Measurements from ENCODE around the gene RAB37. TPM values are rescaled to one million over a fixed set of nuclear protein-coding genes. Genes with fewer than 3 reads are reported as not detected.

The RAB37 gene
- total and polyA plus RNA-seq, 4 experiments from 2014 or later, result 23.2 to 52.3 (median 36.8) TPM

GRCh38 chr17:74748529-74749278 lies 11.6 kb downstream of the RAB37 start, which contains the start of gene NHERF1:
Gene NHERF1, plus strand, starts transcription at chr17:74748628. Its CDS starts 219 bp downstream, at chr17:74748847.
- intact Hi-C loops (cut with micrococcal nuclease), result loop anchor here (1.0 kb wide), 3 partner anchors 22 to 125 kb away; partner anchors contain the start of gene NAT9
- no peaks in the 10 kb centered on the region for H3K27me3 ChIP-seq (ENCODE audit: insufficient read depth, low read length)
- Mint-ChIP-seq H3K36me3 (peaks cover 24 to 39% of the 10 kb centered on the region in 2 donors), H3K4me3 (peak within 1 kb of the TSS; percentile 90 to 99 (median 98)), H3K27me3 (no peaks in the 10 kb centered on the region), H3K27ac (peak within 1 kb of the TSS; percentile 88 to 98 (median 94)), H3K4me1 (peaks cover 43 to 81% (median 60%) of the 10 kb centered on the region in 4 donors), H3K9me3 (no peaks in the 10 kb centered on the region)
- H3K9me3 ChIP-seq (ENCODE audit: control insufficient read depth in 1 of 2, low read length in 2 of 2), result no peaks in the 10 kb centered on the region
- H3K4me3 ChIP-seq (ENCODE audit: low read length in 2 of 2), result peak within 1 kb of the TSS; percentile 64 to 92
- H3K4me1 ChIP-seq (ENCODE audit: insufficient read depth, low read length), result peaks cover 73% of the 10 kb centered on the region
- H3K36me3 ChIP-seq (ENCODE audit: insufficient read depth, low read length), result no peaks in the 10 kb centered on the region
- POLR2A ChIA-PET (ENCODE audit: partially characterized antibody), result interaction anchor here (1.4 to 20.4 kb wide), 8 partner anchors 7 to 124 kb away, joined by 3 to 489 read pairs (median 27); partner anchors contain the start of genes FDXR, NAT9 and RAB37
- peak within 1 kb of the TSS; percentile 80 for H3K27ac ChIP-seq (ENCODE audit: low read depth, low read length)
- DNase-seq, result peak; percentile 61 to 96 (median 94)
- CTCF ChIA-PET (ENCODE audit: partially characterized antibody), result interaction anchor here (0.9 to 8.8 kb wide), 12 partner anchors 10 to 125 kb away, joined by 3 to 144 read pairs (median 14); partner anchors contain the start of genes FDXR, NAT9 and RAB37

- H3K27ac Mint-ChIP-seq, result peak overlapping the region; percentile 88 to 98 (median 94)
- peak overlapping the region; percentile 90 to 99 (median 98) for H3K4me3 Mint-ChIP-seq
- intact Hi-C loops (cut with micrococcal nuclease), result no loop called here
- no peaks in the 10 kb centered on the region for H3K9me3 Mint-ChIP-seq
- peaks cover 38 to 81% (median 56%) of the 10 kb centered on the region in 4 donors for H3K4me1 Mint-ChIP-seq
- ChIA-PET POLR2A (ENCODE audit: partially characterized antibody) (interaction anchor here (1.0 to 20.4 kb wide), 11 partner anchors 8 to 124 kb away, joined by 3 to 489 read pairs (median 6); partner anchors contain the start of genes FDXR, NAT9 and RAB37), CTCF (ENCODE audit: partially characterized antibody) (interaction anchor here (0.6 to 8.8 kb wide), 15 partner anchors 8 to 170 kb away, joined by 3 to 115 read pairs (median 8); partner anchors contain the start of genes FDXR, NAT9 and RAB37)
- H3K27ac ChIP-seq (ENCODE audit: low read depth, low read length), result peak overlapping the region; percentile 80
- H3K4me1 ChIP-seq (ENCODE audit: insufficient read depth, low read length), result peaks cover 73% of the 10 kb centered on the region
- DNase-seq, result peak in 2 of 5 donors; percentile 40 to 69
- peaks cover 24 to 42% of the 10 kb centered on the region in 2 donors for H3K36me3 Mint-ChIP-seq
- no peaks in the 10 kb centered on the region for H3K36me3 ChIP-seq (ENCODE audit: insufficient read depth, low read length)
- H3K4me3 ChIP-seq (ENCODE audit: low read length in 2 of 2), result peak overlapping the region; percentile 64 to 92
- no peaks in the 10 kb centered on the region for H3K9me3 ChIP-seq (ENCODE audit: control insufficient read depth in 1 of 2, low read length in 2 of 2)
- no peaks in the 10 kb centered on the region for H3K27me3 Mint-ChIP-seq
- no peaks in the 10 kb centered on the region for H3K27me3 ChIP-seq (ENCODE audit: insufficient read depth, low read length)
These were observed 12.4 kb downstream of the RAB37 start for GRCh38 chr17:74749279-74750038.

GRCh38 chr17:74750039-74750326 lies 12.9 kb downstream of the RAB37 start:
- ChIA-PET CTCF (ENCODE audit: partially characterized antibody) (interaction anchor here (0.6 to 8.8 kb wide), 13 partner anchors 8 to 170 kb away, joined by 3 to 115 read pairs (median 12); partner anchors contain the start of genes NAT9 and RAB37), POLR2A (ENCODE audit: partially characterized antibody) (interaction anchor here (1.0 to 20.4 kb wide), 12 partner anchors 8 to 123 kb away, joined by 3 to 489 read pairs (median 6); partner anchors contain the start of genes FDXR, NAT9 and RAB37)
- no peaks in the 10 kb centered on the region for H3K27me3 Mint-ChIP-seq
- DNase-seq, result no peak
- H3K36me3 Mint-ChIP-seq, result peaks cover 26 to 46% of the 10 kb centered on the region in 2 donors
- Histone ChIP-seq H3K36me3 (ENCODE audit: insufficient read depth, low read length) (no peaks in the 10 kb centered on the region), H3K27ac (ENCODE audit: low read depth, low read length) (peak overlapping the region; percentile 80), H3K27me3 (ENCODE audit: insufficient read depth, low read length) (no peaks in the 10 kb centered on the region), H3K4me3 (ENCODE audit: low read length in 2 of 2) (peak overlapping the region; percentile 64 to 92), H3K4me1 (ENCODE audit: insufficient read depth, low read length) (peaks cover 73% of the 10 kb centered on the region), H3K9me3 (ENCODE audit: control insufficient read depth in 1 of 2, low read length in 2 of 2) (no peaks in the 10 kb centered on the region)
- H3K9me3 Mint-ChIP-seq, result no peaks in the 10 kb centered on the region
- intact Hi-C loops (cut with micrococcal nuclease), result no loop called here
- peaks cover 38 to 81% (median 56%) of the 10 kb centered on the region in 4 donors for H3K4me1 Mint-ChIP-seq
- peak overlapping the region; percentile 88 to 98 (median 94) for H3K27ac Mint-ChIP-seq
- H3K4me3 Mint-ChIP-seq, result peak overlapping the region; percentile 90 to 99 (median 98)

- CTCF ChIA-PET (ENCODE audit: partially characterized antibody), result interaction anchor here (0.6 to 8.8 kb wide), 12 partner anchors 9 to 169 kb away, joined by 3 to 115 read pairs (median 14); partner anchors contain the start of genes NAT9 and RAB37
- POLR2A ChIA-PET (ENCODE audit: partially characterized antibody), result interaction anchor here (1.0 to 20.4 kb wide), 14 partner anchors 9 to 123 kb away, joined by 3 to 489 read pairs (median 6); partner anchors contain the start of genes FDXR, NAT9 and RAB37
- intact Hi-C loops (cut with micrococcal nuclease), result loop anchor here (1.0 kb wide), 1 partner anchor 9 kb away; no protein-coding TSS in a partner anchor
- Histone ChIP-seq H3K4me1 (ENCODE audit: insufficient read depth, low read length) (peaks cover 73% of the 10 kb centered on the region), H3K9me3 (ENCODE audit: control insufficient read depth in 1 of 2, low read length in 2 of 2) (no peaks in the 10 kb centered on the region), H3K36me3 (ENCODE audit: insufficient read depth, low read length) (no peaks in the 10 kb centered on the region), H3K4me3 (ENCODE audit: low read length in 2 of 2) (peak overlapping the region; percentile 64 to 92), H3K27me3 (ENCODE audit: insufficient read depth, low read length) (no peaks in the 10 kb centered on the region), H3K27ac (ENCODE audit: low read depth, low read length) (peak overlapping the region; percentile 80)
- Mint-ChIP-seq H3K27me3 (no peaks in the 10 kb centered on the region), H3K27ac (peak overlapping the region; percentile 88 to 98 (median 95)), H3K4me1 (peaks cover 43 to 85% (median 61%) of the 10 kb centered on the region in 4 donors), H3K4me3 (peak overlapping the region; percentile 90 to 99 (median 98)), H3K9me3 (no peaks in the 10 kb centered on the region), H3K36me3 (peaks cover 30 to 51% of the 10 kb centered on the region in 2 donors)
- DNase-seq, result peak in 1 of 5 donors; percentile 39
These were observed 13.4 kb downstream of the RAB37 start for GRCh38 chr17:74750327-74751069.

- H3K4me1 Mint-ChIP-seq, result peaks cover 40 to 82% (median 58%) of the 10 kb centered on the region in 4 donors
- no peak overlapping the region for H3K4me3 ChIP-seq (ENCODE audit: low read length in 2 of 2)
- no peaks in the 10 kb centered on the region for H3K9me3 ChIP-seq (ENCODE audit: control insufficient read depth in 1 of 2, low read length in 2 of 2)
- no peaks in the 10 kb centered on the region for H3K27me3 ChIP-seq (ENCODE audit: insufficient read depth, low read length)
- DNase-seq, result no peak
- H3K36me3 Mint-ChIP-seq, result peaks cover 30 to 52% of the 10 kb centered on the region in 2 donors
- peaks cover 5% of the 10 kb centered on the region for H3K36me3 ChIP-seq (ENCODE audit: insufficient read depth, low read length)
- H3K27me3 Mint-ChIP-seq, result no peaks in the 10 kb centered on the region
- intact Hi-C loops (cut with micrococcal nuclease), result no loop called here
- no peaks in the 10 kb centered on the region for H3K9me3 Mint-ChIP-seq
- ChIA-PET POLR2A (ENCODE audit: partially characterized antibody) (interaction anchor here (1.2 to 20.4 kb wide), 6 partner anchors 8 to 22 kb away, joined by 3 to 489 read pairs (median 102); partner anchors contain the start of genes NAT9 and RAB37), CTCF (ENCODE audit: partially characterized antibody) (interaction anchor here (1.1 to 9.4 kb wide), 5 partner anchors 6 to 95 kb away, joined by 7 to 128 read pairs (median 31); partner anchors contain the start of gene NAT9)
- H3K27ac ChIP-seq (ENCODE audit: low read depth, low read length), result peak overlapping the region; percentile 16
- peak overlapping the region; percentile 88 to 97 (median 94) for H3K27ac Mint-ChIP-seq
- H3K4me3 Mint-ChIP-seq, result peak overlapping the region; percentile 90 to 99 (median 98)
- H3K4me1 ChIP-seq (ENCODE audit: insufficient read depth, low read length), result peaks cover 73% of the 10 kb centered on the region
These were observed 15.4 kb downstream of the RAB37 start for GRCh38 chr17:74752415-74752814.

- peak overlapping the region; percentile 82 to 97 (median 92) for H3K27ac Mint-ChIP-seq
- peak overlapping the region; percentile 90 to 99 (median 98) for H3K4me3 Mint-ChIP-seq
- Histone ChIP-seq H3K4me3 (ENCODE audit: low read length in 2 of 2) (no peak overlapping the region), H3K27ac (ENCODE audit: low read depth, low read length) (peak overlapping the region; percentile 16), H3K36me3 (ENCODE audit: insufficient read depth, low read length) (peaks cover 9% of the 10 kb centered on the region), H3K4me1 (ENCODE audit: insufficient read depth, low read length) (peaks cover 73% of the 10 kb centered on the region), H3K27me3 (ENCODE audit: insufficient read depth, low read length) (no peaks in the 10 kb centered on the region), H3K9me3 (ENCODE audit: control insufficient read depth in 1 of 2, low read length in 2 of 2) (no peaks in the 10 kb centered on the region)
- intact Hi-C loops (cut with micrococcal nuclease), result no loop called here
- ChIA-PET POLR2A (ENCODE audit: partially characterized antibody) (interaction anchor here (0.8 to 20.4 kb wide), 6 partner anchors 8 to 21 kb away, joined by 3 to 489 read pairs (median 85); partner anchors contain the start of genes NAT9 and RAB37), CTCF (ENCODE audit: partially characterized antibody) (interaction anchor here (0.7 to 9.4 kb wide), 7 partner anchors 7 to 38 kb away, joined by 4 to 128 read pairs (median 31); partner anchors contain the start of genes NAT9 and RAB37)
- H3K36me3 Mint-ChIP-seq, result peaks cover 30 to 52% of the 10 kb centered on the region in 2 donors
- H3K9me3 Mint-ChIP-seq, result no peaks in the 10 kb centered on the region
- no peak for DNase-seq
- H3K4me1 Mint-ChIP-seq, result peaks cover 43 to 83% (median 60%) of the 10 kb centered on the region in 4 donors
- H3K27me3 Mint-ChIP-seq, result no peaks in the 10 kb centered on the region
These were observed 15.9 kb downstream of the RAB37 start for GRCh38 chr17:74752822-74753401.

Measured in CD4-positive, alpha-beta memory T cell (primary cell).